Loucy (cell line): ENCODE results near the gene TMEM178B.

Source experiments
- H2AFZ ChIP-seq: fragments of 200-600 bp; sonication (generic); 2 replicates; pipeline ENCODE4 v1.6.0; 2016; ENCODE audit warnings: antibody characterized with exemption, mild to moderate bottlenecking, low read length, moderate library complexity
- H3F3A ChIP-seq: fragments of 200-600 bp; 2 replicates; pipeline ENCODE4 v1.6.0; 2016; ENCODE audit warnings: antibody characterized with exemption, low read depth, mild to moderate bottlenecking
- H3K27me3 ChIP-seq: fragments of 200-600 bp; sonication (generic); 2 replicates; pipeline ENCODE4 v1.6.1; 2014; ENCODE audit warnings: low read length, mild to moderate bottlenecking; ENCODE audit not compliant: insufficient read depth, poor library complexity, severe bottlenecking
- H3K36me3 ChIP-seq: fragments of 200-600 bp; sonication (generic); 2 replicates; pipeline ENCODE4 v1.6.1; 2016; ENCODE audit warnings: low read length; ENCODE audit not compliant: insufficient read depth
- H3K4me1 ChIP-seq: fragments of 200-600 bp; sonication (generic); 2 replicates; pipeline ENCODE4 v1.5.1; 2014; ENCODE audit warnings: low read length, mild to moderate bottlenecking; ENCODE audit not compliant: insufficient read depth, poor library complexity, severe bottlenecking
- H3K4me2 ChIP-seq: fragments of 200-600 bp; sonication (generic); 2 replicates; pipeline ENCODE4 v1.6.0; 2014; ENCODE audit warnings: antibody characterized with exemption, low read length, low read depth, mild to moderate bottlenecking; ENCODE audit not compliant: poor library complexity, severe bottlenecking
- H3K4me3 ChIP-seq: fragments of 200-600 bp; sonication (generic); 2 replicates; pipeline ENCODE4 v1.5.1; 2014; ENCODE audit warnings: low read length, mild to moderate bottlenecking, mixed read lengths; ENCODE audit not compliant: poor library complexity, severe bottlenecking
- H3K79me2 ChIP-seq: fragments of 200-600 bp; sonication (generic); 2 replicates; pipeline ENCODE4 v1.6.1; 2014; ENCODE audit warnings: low read length; ENCODE audit not compliant: insufficient read depth
- H3K9ac ChIP-seq: fragments of 200-600 bp; sonication (generic); 2 replicates; pipeline ENCODE4 v1.6.0; 2014; ENCODE audit warnings: mild to moderate bottlenecking, low read depth, low read length, moderate library complexity; ENCODE audit not compliant: poor library complexity, severe bottlenecking
- H3K9me2 ChIP-seq: fragments of 200-600 bp; sonication (generic); replicated peaks from 2 replicates; pipeline ENCODE4 v1.6.1; 2016; ENCODE audit warnings: low read depth, low read length, mixed read lengths
- H3K9me3 ChIP-seq: fragments of 200-600 bp; sonication (generic); 2 replicates; pipeline ENCODE4 v1.6.1; 2014; ENCODE audit warnings: mild to moderate bottlenecking, antibody characterized with exemption, low read length, low read depth; ENCODE audit not compliant: insufficient read depth
- H4K20me1 ChIP-seq: fragments of 200-600 bp; sonication (generic); 2 replicates; pipeline ENCODE4 v1.6.0; 2014; ENCODE audit warnings: antibody characterized with exemption, low read length, mild to moderate bottlenecking; ENCODE audit not compliant: insufficient read depth, poor library complexity, severe bottlenecking
- EZH2phosphoT487 ChIP-seq: fragments of 200-600 bp; IDR thresholded peaks from 2 replicates; pipeline ENCODE4 v1.6.1; 2018; ENCODE audit warnings: antibody characterized with exemption, mild to moderate bottlenecking, moderate library complexity, borderline replicate concordance
- TF ChIP-seq, protein P1 (sequence below): fragments of 200-600 bp; sonication (generic); conservative IDR thresholded peaks from 2 replicates; pipeline ENCODE4 v1.5.1; 2014; ENCODE audit warnings: mild to moderate bottlenecking, antibody characterized with exemption, low read length

The TMEM178B gene

DNA sequence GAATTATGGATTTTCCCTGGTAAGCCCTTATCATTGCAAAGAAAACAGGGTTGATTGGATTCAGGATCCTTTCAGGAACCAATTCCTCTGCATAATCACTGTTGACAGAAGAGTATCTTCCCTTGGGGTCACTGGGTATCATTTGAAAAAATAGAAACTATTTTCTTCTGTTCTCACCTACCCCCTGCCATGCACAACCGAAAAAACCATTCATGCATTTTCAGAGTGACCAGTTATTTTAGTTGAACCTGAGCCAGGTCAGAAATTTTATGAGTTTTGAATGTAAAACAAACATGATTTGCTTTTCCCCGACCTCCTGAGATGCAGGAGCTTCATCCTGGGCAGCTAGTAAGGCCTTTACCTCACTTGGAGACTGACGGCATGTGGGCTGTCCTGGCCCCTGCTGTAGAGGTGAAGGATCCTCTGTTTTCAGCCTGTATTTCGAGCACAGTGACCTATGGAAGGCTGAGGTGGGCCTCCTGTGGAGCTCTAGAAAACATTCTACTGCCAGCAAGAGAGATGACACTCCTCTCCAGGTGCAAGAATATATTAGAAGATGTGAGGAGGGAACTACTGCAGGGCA is 30.1 kb downstream of the TMEM178B start:
- H3F3A ChIP-seq, result no peaks in the 10 kb centered on the region
- H3K27me3 ChIP-seq, result no peaks in the 10 kb centered on the region
- no peak overlapping the region for H3K9ac ChIP-seq
- H3K4me3 ChIP-seq, result no peak overlapping the region
- H3K79me2 ChIP-seq, result no peaks in the 10 kb centered on the region
- no peaks in the 10 kb centered on the region for H3K9me3 ChIP-seq
- no peak for TF ChIP-seq EZH2phosphoT487
- TF ChIP-seq, protein P1, sequence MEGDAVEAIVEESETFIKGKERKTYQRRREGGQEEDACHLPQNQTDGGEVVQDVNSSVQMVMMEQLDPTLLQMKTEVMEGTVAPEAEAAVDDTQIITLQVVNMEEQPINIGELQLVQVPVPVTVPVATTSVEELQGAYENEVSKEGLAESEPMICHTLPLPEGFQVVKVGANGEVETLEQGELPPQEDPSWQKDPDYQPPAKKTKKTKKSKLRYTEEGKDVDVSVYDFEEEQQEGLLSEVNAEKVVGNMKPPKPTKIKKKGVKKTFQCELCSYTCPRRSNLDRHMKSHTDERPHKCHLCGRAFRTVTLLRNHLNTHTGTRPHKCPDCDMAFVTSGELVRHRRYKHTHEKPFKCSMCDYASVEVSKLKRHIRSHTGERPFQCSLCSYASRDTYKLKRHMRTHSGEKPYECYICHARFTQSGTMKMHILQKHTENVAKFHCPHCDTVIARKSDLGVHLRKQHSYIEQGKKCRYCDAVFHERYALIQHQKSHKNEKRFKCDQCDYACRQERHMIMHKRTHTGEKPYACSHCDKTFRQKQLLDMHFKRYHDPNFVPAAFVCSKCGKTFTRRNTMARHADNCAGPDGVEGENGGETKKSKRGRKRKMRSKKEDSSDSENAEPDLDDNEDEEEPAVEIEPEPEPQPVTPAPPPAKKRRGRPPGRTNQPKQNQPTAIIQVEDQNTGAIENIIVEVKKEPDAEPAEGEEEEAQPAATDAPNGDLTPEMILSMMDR, result no peak
- no peaks in the 10 kb centered on the region for H3K9me2 ChIP-seq
- H3K4me2 ChIP-seq, result no peak overlapping the region
- H3K36me3 ChIP-seq, result no peaks in the 10 kb centered on the region
- H2AFZ ChIP-seq, result no peak overlapping the region
- no peaks in the 10 kb centered on the region for H3K4me1 ChIP-seq
- H4K20me1 ChIP-seq, result no peaks in the 10 kb centered on the region

GRCh38 chr7:141113131-141113530 is 39.3 kb downstream of the TMEM178B start:
- no peak overlapping the region for H3K9ac ChIP-seq
- TF ChIP-seq, protein P1, result no peak
- TF ChIP-seq EZH2phosphoT487, result no peak
- no peaks in the 10 kb centered on the region for H3K27me3 ChIP-seq
- H2AFZ ChIP-seq, result no peak overlapping the region
- no peaks in the 10 kb centered on the region for H4K20me1 ChIP-seq
- no peak overlapping the region for H3K4me3 ChIP-seq
- no peaks in the 10 kb centered on the region for H3K9me2 ChIP-seq
- H3K4me2 ChIP-seq, result no peak overlapping the region
- H3K79me2 ChIP-seq, result no peaks in the 10 kb centered on the region
- H3K36me3 ChIP-seq, result no peaks in the 10 kb centered on the region
- H3K4me1 ChIP-seq, result no peaks in the 10 kb centered on the region
- no peaks in the 10 kb centered on the region for H3K9me3 ChIP-seq
- H3F3A ChIP-seq, result no peaks in the 10 kb centered on the region

DNA sequence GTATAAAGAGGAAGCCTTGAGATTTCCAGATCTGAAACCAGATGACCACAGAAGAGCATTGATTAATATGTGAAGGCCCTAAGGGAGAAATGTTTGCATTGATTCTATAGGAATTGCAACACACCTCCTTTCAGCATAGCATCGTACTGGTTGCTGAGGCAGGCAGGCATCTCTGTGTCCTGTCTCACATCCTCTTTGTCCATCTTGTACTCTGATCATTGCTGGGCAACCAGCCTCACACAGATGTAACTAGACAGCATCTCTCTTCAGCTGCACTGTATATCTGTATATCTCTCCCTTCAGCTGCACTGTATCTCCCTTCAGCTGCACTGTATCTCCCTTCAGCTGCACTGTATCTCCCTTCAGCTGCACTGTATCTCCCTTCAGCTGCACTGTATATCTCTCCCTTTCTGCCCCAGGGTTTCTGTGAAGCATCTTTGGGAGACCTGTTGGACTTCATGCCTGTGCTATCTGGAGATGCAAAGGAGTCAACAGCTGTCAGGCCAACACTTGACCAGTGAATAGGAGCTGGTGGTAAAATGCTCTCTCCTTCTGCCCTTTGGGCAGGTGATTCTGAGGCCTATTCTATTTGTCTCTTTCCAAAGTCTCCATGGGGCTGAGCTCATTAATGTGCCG is 40.3 kb downstream of the TMEM178B start:
- Histone ChIP-seq H3K9ac (no peak overlapping the region), H3K4me2 (no peak overlapping the region), H3K9me2 (no peaks in the 10 kb centered on the region), H2AFZ (no peak overlapping the region), H3K4me3 (no peak overlapping the region), H3K36me3 (no peaks in the 10 kb centered on the region), H3K79me2 (no peaks in the 10 kb centered on the region), H3F3A (no peaks in the 10 kb centered on the region), H3K9me3 (no peaks in the 10 kb centered on the region), H3K27me3 (no peaks in the 10 kb centered on the region), H4K20me1 (no peaks in the 10 kb centered on the region), H3K4me1 (no peaks in the 10 kb centered on the region)
- TF ChIP-seq, protein P1, result no peak
- no peak for TF ChIP-seq EZH2phosphoT487
